SK-N-SH treated with all-trans-retinoic acid at 6 μM for 48 hours (cell line): ENCODE measurements around the gene NXN.
"Not testable (repeated sequence)": the region's sequence is repeated elsewhere in the genome, so short reads cannot be mapped to it uniquely, and the experiment has no call there.

Experiments
- ATAC-seq: fragments of 200-7000 bp; cut with Tn5 transposase; 3 replicates; pipeline ENCODE4 v1.9.1; 2020; ENCODE audit warnings: mild to moderate bottlenecking, moderate library complexity
- ARNTL ChIP-seq: fragments of 450-650 bp; formaldehyde crosslinking; IDR thresholded peaks from 2 replicates; pipeline ENCODE4 v1.5.0; 2020; ENCODE audit warnings: low read depth, mild to moderate bottlenecking, moderate library complexity, borderline replicate concordance
- BACH2 ChIP-seq: fragments of 250-450 bp; sonication (Bioruptor Pico); IDR thresholded peaks from 2 replicates; pipeline ENCODE4 v1.9.0; 2021; ENCODE audit warnings: mild to moderate bottlenecking, borderline replicate concordance
- CSDC2 ChIP-seq: fragments of 250-450 bp; sonication (Bioruptor Pico); IDR thresholded peaks from 2 replicates; pipeline ENCODE4 v1.5.0; 2020; ENCODE audit warnings: mild to moderate bottlenecking, moderate library complexity
- CSRNP3 ChIP-seq: fragments of 250-450 bp; sonication (Bioruptor Pico); IDR thresholded peaks from 2 replicates; pipeline ENCODE4 v1.5.1; 2021; ENCODE audit warnings: mild to moderate bottlenecking, moderate library complexity
- OSR1 ChIP-seq: fragments of 250-450 bp; sonication (Bioruptor Pico); IDR thresholded peaks from 2 replicates; pipeline ENCODE4 v1.8.0; 2022; ENCODE audit warnings: moderate library complexity, mild to moderate bottlenecking, inconsistent platforms
- POU6F1 ChIP-seq: fragments of 250-450 bp; sonication (Bioruptor Pico); IDR thresholded peaks from 2 replicates; pipeline ENCODE4 v1.8.0; 2021; ENCODE audit warnings: low read depth, mild to moderate bottlenecking, moderate library complexity, borderline replicate concordance
- RARB ChIP-seq: fragments of 250-450 bp; sonication (Bioruptor Pico); IDR thresholded peaks from 2 replicates; pipeline ENCODE4 v1.8.0; 2021; ENCODE audit warnings: mild to moderate bottlenecking, moderate library complexity
- SNAI2 ChIP-seq: fragments of 250-450 bp; sonication (Bioruptor Pico); IDR thresholded peaks from 2 replicates; pipeline ENCODE4 v1.5.0; 2020; ENCODE audit warnings: mild to moderate bottlenecking, moderate library complexity
- TCF4 ChIP-seq: fragments of 250-450 bp; sonication (Bioruptor Pico); IDR thresholded peaks from 2 replicates; pipeline ENCODE4 v1.8.0; 2021; ENCODE audit warnings: mild to moderate bottlenecking, moderate library complexity, borderline replicate concordance
- TOX ChIP-seq: fragments of 250-450 bp; sonication (Bioruptor Pico); IDR thresholded peaks from 2 replicates; pipeline ENCODE4 v1.8.0; 2021; ENCODE audit warnings: mild to moderate bottlenecking, moderate library complexity, borderline replicate concordance
- ZC3H10 ChIP-seq: fragments of 250-450 bp; sonication (Bioruptor Pico); IDR thresholded peaks from 2 replicates; pipeline ENCODE4 v1.5.1; 2021; ENCODE audit warnings: mild to moderate bottlenecking, moderate library complexity
- ZFP3 ChIP-seq: fragments of 250-450 bp; sonication (Bioruptor Pico); IDR thresholded peaks from 2 replicates; pipeline ENCODE4 v1.5.0; 2020; ENCODE audit warnings: mild to moderate bottlenecking, moderate library complexity
- ZNF565 ChIP-seq: fragments of 450-650 bp; formaldehyde crosslinking; conservative IDR thresholded peaks from 2 replicates; pipeline ENCODE4 v1.5.0; 2020; ENCODE audit warnings: low read depth, mild to moderate bottlenecking, moderate library complexity
- ZNF70 ChIP-seq: fragments of 450-650 bp; formaldehyde crosslinking; IDR thresholded peaks from 2 replicates; pipeline ENCODE4 v1.5.0; 2020; ENCODE audit warnings: mild to moderate bottlenecking, moderate library complexity
- ZNF8 ChIP-seq: fragments of 450-650 bp; formaldehyde crosslinking; IDR thresholded peaks from 2 replicates; pipeline ENCODE4 v1.5.0; 2020; ENCODE audit warnings: mild to moderate bottlenecking, moderate library complexity
- TF ChIP-seq, protein P1 (sequence below): fragments of 250-450 bp; sonication (Bioruptor Pico); IDR thresholded peaks from 2 replicates; pipeline ENCODE4 v1.5.1; 2020; ENCODE audit warnings: low read depth, mild to moderate bottlenecking, moderate library complexity

The NXN gene

GRCh38 chr17:752002-752619, 227.5 kb downstream of the NXN start, which contains the start of gene GEMIN4 (continued):
- TF ChIP-seq, protein P1, sequence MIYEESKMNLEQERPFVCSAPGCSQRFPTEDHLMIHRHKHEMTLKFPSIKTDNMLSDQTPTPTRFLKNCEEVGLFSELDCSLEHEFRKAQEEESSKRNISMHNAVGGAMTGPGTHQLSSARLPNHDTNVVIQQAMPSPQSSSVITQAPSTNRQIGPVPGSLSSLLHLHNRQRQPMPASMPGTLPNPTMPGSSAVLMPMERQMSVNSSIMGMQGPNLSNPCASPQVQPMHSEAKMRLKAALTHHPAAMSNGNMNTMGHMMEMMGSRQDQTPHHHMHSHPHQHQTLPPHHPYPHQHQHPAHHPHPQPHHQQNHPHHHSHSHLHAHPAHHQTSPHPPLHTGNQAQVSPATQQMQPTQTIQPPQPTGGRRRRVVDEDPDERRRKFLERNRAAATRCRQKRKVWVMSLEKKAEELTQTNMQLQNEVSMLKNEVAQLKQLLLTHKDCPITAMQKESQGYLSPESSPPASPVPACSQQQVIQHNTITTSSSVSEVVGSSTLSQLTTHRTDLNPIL (CRISPR knock-in tag): no peak
- TF ChIP-seq ZFP3 (CRISPR knock-in tag): no peak
- TF ChIP-seq SNAI2 (CRISPR knock-in tag): no peak
- TF ChIP-seq ARNTL: no peak
- no peak for TF ChIP-seq OSR1 (CRISPR knock-in tag)
- no peak for TF ChIP-seq RARB (CRISPR knock-in tag)
- no peak for TF ChIP-seq ZC3H10 (CRISPR knock-in tag)
- TF ChIP-seq ZNF70 (CRISPR knock-in tag): no peak
- TF ChIP-seq ZNF565: no peak

DNA sequence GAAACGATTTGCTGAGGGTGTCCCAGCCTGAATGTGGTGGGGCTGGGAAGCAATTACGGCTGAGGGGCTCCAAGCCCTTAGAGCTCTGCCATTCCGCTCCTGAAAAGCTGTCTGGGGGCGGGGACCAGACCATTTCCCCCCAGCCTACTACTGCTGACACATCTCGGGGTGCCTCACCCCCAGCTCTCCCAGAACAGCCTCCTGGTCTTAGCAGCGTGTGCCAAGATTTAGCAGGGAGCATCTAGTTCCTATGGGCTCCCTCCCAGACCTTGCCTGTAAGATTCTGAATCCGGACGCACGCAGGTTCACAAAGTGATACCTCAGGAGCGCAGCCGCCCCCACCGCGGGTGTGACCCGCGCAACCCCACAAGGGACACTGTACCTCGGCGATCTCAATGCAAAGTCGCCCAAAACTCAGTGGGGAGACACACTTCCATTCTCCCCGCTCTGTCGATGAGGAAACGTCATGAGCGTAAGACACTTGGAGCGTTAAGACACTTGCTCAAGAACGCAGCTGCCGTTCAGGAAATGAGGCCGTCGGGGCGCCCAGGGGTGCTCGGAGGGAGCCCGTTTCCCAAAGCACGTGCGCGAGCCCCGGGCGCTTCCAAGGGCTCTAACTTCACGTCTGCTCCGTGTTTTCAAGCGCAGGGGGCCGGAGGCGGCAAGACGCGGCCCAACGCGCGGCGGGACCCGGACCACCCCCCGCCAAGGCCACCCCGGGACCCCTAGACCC, 228.1 kb downstream of the NXN start:
- no peak for TF ChIP-seq ARNTL
- TF ChIP-seq CSRNP3: no peak
- peak; percentile 56 for ATAC-seq

DNA sequence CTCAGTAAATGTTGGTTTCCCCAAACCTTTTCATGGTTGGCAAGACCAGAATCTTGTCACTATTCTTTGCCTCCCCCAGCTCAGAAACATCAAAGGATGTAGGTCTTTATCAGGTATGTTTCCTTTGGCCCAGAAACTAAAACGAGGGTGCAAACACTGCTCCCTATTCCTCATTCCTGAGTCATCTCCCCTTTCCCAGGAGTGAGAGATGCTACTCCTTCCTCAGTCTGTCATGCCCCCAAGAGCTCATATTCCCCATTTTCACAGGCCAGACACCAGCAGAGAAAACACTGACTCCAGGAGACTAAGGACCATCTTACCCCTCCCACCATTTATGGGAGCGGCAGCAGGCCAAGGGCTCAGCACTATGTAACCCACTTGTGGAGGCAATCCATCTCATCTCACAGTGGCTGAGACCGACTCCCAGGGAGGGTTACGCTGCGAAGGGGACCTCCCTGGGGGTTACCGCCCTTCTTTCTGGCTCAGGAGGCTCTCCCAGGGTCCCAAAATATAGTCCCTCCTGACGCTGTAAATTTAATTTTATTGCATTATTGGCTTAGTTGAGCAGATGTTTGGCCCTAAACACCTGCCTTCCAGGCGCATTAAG, 229.0 kb downstream of the NXN start:
- no peak for TF ChIP-seq TOX (CRISPR knock-in tag)
- TF ChIP-seq CSDC2 (CRISPR knock-in tag): no peak
- no peak for TF ChIP-seq BACH2 (CRISPR knock-in tag)
- TF ChIP-seq ZNF565: no peak
- no peak for TF ChIP-seq ZNF8 (CRISPR knock-in tag)
- TF ChIP-seq TCF4 (CRISPR knock-in tag): no peak
- TF ChIP-seq SNAI2 (CRISPR knock-in tag): no peak
- TF ChIP-seq POU6F1: no peak
- no peak for TF ChIP-seq ZFP3 (CRISPR knock-in tag)
- no peak for TF ChIP-seq ZC3H10 (CRISPR knock-in tag)

DNA sequence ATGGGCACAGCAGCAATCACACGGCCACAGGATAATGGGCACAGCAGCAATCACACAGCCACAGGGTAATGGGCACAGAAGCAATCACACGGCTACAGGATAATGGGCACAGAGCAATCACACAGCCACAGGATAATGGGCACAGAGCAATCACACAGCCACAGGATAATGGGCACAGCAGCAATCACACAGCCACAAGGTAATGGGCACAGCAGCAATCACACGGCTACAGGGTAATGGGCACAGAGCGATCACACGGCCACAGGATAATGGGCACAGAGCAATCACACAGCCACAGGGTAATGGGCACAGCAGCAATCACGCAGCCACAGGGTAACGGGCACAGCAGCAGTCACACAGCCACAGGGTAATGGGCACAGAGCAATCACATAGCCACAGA, 230.2 kb downstream of the NXN start:
- ATAC-seq: not testable (repeated sequence)

More for the DNA sequence above, 229.0 kb downstream of the NXN start:
- no peak for ATAC-seq
